Calu3 (cell line): ENCODE results near the gene SCN3B. TPM values are rescaled to one million over a fixed set of nuclear protein-coding genes. Genes with fewer than 3 reads are reported as not detected.

Experiments used
- BruUV-seq: library from RNA; stranded (reverse); fragments of 400-500 nt; replicated peaks from 2 replicates; lab custom pipeline; 2021; lab: Mats Ljungman, UMichigan
- CTCF ChIA-PET: fragments of 300-600 bp; sonication (Branson Sonifier 250); formaldehyde crosslinking; loops from one replicate; lab custom pipeline; 2022; ENCODE audit warnings: antibody characterized with exemption; lab: Charles Lee
- DNase-seq: peaks from one replicate; pipeline ENCODE4 v3.0.0; 2022
- H3K27ac Mint-ChIP-seq: one replicate; pipeline ENCODE4 v1.8.0; 2022; ENCODE audit warnings: mixed read lengths; ENCODE audit not compliant: unreplicated experiment
- H3K27me3 Mint-ChIP-seq: one replicate; pipeline ENCODE4 v1.8.0; 2022; ENCODE audit warnings: mixed read lengths; ENCODE audit not compliant: unreplicated experiment
- H3K36me3 Mint-ChIP-seq: one replicate; pipeline ENCODE4 v1.8.0; 2022; ENCODE audit warnings: mild to moderate bottlenecking, moderate library complexity, mixed read lengths; ENCODE audit not compliant: insufficient read depth, unreplicated experiment
- H3K4me1 Mint-ChIP-seq: one replicate; pipeline ENCODE4 v1.8.0; 2022; ENCODE audit warnings: mild to moderate bottlenecking, low read depth, mixed read lengths; ENCODE audit not compliant: unreplicated experiment
- H3K4me3 Mint-ChIP-seq: one replicate; pipeline ENCODE4 v1.8.0; 2022; ENCODE audit warnings: mild to moderate bottlenecking, low read depth, moderate library complexity, mixed read lengths; ENCODE audit not compliant: unreplicated experiment
- H3K9me3 Mint-ChIP-seq: one replicate; pipeline ENCODE4 v1.8.0; 2022; ENCODE audit warnings: low read depth, mixed read lengths; ENCODE audit not compliant: unreplicated experiment
- CTCF ChIP-seq: fragments of 200-600 bp; IDR thresholded peaks from one replicate; pipeline ENCODE4 v1.8.0; 2022; ENCODE audit warnings: antibody characterized with exemption; ENCODE audit not compliant: unreplicated experiment
- intact Hi-C: fragments of 100-400 bp; cut with micrococcal nuclease; formaldehyde crosslinking; loops from one replicate; pipeline ENCODE4 v1.10.0; 2022; ENCODE audit not compliant: unreplicated experiment
- total RNA-seq: library from RNA; stranded (reverse); gene quantifications from 2 replicates; pipeline ENCODE4 v1.2.3, GENCODE V29; 2022

The SCN3B gene
- total RNA-seq, 1 experiment from 2014 or later: 0.45 TPM

- Mint-ChIP-seq H3K4me1 (no peaks in the 10 kb centered on the region), H3K36me3 (no peaks in the 10 kb centered on the region), H3K27me3 (peaks cover 40% of the 10 kb centered on the region), H3K9me3 (no peaks in the 10 kb centered on the region), H3K4me3 (no peak overlapping the region), H3K27ac (no peak overlapping the region)
- TF ChIP-seq CTCF: no peak
- intact Hi-C loops: no loop called here
- BruUV-seq: no TSS peak
- CTCF ChIA-PET: no interaction called here
- no peak for DNase-seq
Observed at GRCh38 chr11:123628936-123629683, 25.3 kb downstream of the SCN3B start.

- intact Hi-C loops: no loop called here
- Mint-ChIP-seq H3K27ac (no peak overlapping the region), H3K4me3 (no peak overlapping the region), H3K4me1 (no peaks in the 10 kb centered on the region), H3K27me3 (peaks cover 13% of the 10 kb centered on the region), H3K36me3 (no peaks in the 10 kb centered on the region), H3K9me3 (no peaks in the 10 kb centered on the region)
- DNase-seq: no peak
- BruUV-seq: no TSS peak
- no peak for TF ChIP-seq CTCF
- CTCF ChIA-PET: no interaction called here
Observed at GRCh38 chr11:123624974-123625373, 29.4 kb downstream of the SCN3B start.

- CTCF ChIA-PET: no interaction called here
- intact Hi-C loops: no loop called here
Observed at GRCh38 chr11:123622576-123622975, 31.8 kb downstream of the SCN3B start.

GRCh38 chr11:123616505-123617198 lies 37.8 kb downstream of the SCN3B start:
- intact Hi-C loops: no loop called here
- no peak for DNase-seq
- H3K9me3 Mint-ChIP-seq: no peaks in the 10 kb centered on the region
- CTCF ChIA-PET: no interaction called here
- H3K36me3 Mint-ChIP-seq: no peaks in the 10 kb centered on the region
- BruUV-seq: no TSS peak
- H3K4me1 Mint-ChIP-seq: no peaks in the 10 kb centered on the region
- H3K27ac Mint-ChIP-seq: no peak overlapping the region
- no peaks in the 10 kb centered on the region for H3K27me3 Mint-ChIP-seq
- no peak overlapping the region for H3K4me3 Mint-ChIP-seq
- TF ChIP-seq CTCF: no peak

More at GRCh38 chr11:123622576-123622975, 31.8 kb downstream of the SCN3B start:
- H3K36me3 Mint-ChIP-seq: no peaks in the 10 kb centered on the region
- H3K27ac Mint-ChIP-seq: no peak overlapping the region
- H3K4me3 Mint-ChIP-seq: no peak overlapping the region
- BruUV-seq: no TSS peak
- no peaks in the 10 kb centered on the region for H3K9me3 Mint-ChIP-seq
- no peak for TF ChIP-seq CTCF
- DNase-seq: no peak
- no peaks in the 10 kb centered on the region for H3K4me1 Mint-ChIP-seq
- no peaks in the 10 kb centered on the region for H3K27me3 Mint-ChIP-seq
